Measurements from ENCODE around the gene MAPK8IP3. TPM values are rescaled to one million over a fixed set of nuclear protein-coding genes. Genes with fewer than 3 reads are reported as not detected.

MAPK8IP3 gene
- total and polyA plus RNA-seq, 2 donors (not counting 1 experiment from before 2014, with no cell fraction given): 249 to 340 TPM

GRCh38 chr16:1677942-1678499 is 28.0 kb upstream of the MAPK8IP3 start, which contains the start of gene JPT2:
Gene JPT2 (plus strand): TSS chr16:1678279. CDS start chr16:1678313, 34 bp downstream.
- Histone ChIP-seq H3K27ac (ENCODE audit: low read length in 2 of 2) (peak within 1 kb of the TSS in 1 of 2 donors; percentile 83), H3K79me2 (ENCODE audit: control insufficient read depth, insufficient read depth, low read length) (peaks cover 65% of the 10 kb centered on the region), H3K4me2 (replicated peaks; ENCODE audit: low read depth, low read length, poor library complexity, severe bottlenecking) (peak within 1 kb of the TSS; percentile 96), H3K4me3 (ENCODE audit: control extremely low read depth in 1 of 5, extremely low read depth in 1 of 5, insufficient read depth in 1 of 5, low read depth in 2 of 5, low read length in 4 of 5) (peak within 1 kb of the TSS; percentile 38 to 77 (median 60)), H2AFZ (ENCODE audit: insufficient read depth, low read depth, low read length, poor library complexity, severe bottlenecking) (peak within 1 kb of the TSS; percentile 72), H3K9ac (ENCODE audit: low read length) (peak within 1 kb of the TSS; percentile 80), H3K4me1 (ENCODE audit: control insufficient read depth in 2 of 2, insufficient read depth in 2 of 2, low read length in 2 of 2) (peaks cover 8 to 14% of the 10 kb centered on the region in 2 donors), H3K9me3 (ENCODE audit: control extremely low read depth in 1 of 3, control insufficient read depth in 2 of 3, insufficient read depth in 1 of 3, low read length in 2 of 3) (no peaks in the 10 kb centered on the region), H4K20me1 (ENCODE audit: control insufficient read depth, insufficient read depth, low read length, poor library complexity, severe bottlenecking) (peaks cover 36% of the 10 kb centered on the region), H3K36me3 (replicated peaks in 1 of 2; ENCODE audit: control extremely low read depth in 1 of 2, control insufficient read depth in 1 of 2, extremely low read depth in 1 of 2, insufficient read depth in 2 of 2, low read length in 1 of 2) (peaks cover 0 to 20% of the 10 kb centered on the region in 2 experiments), H3K27me3 (replicated peaks in 1 of 4; ENCODE audit: control extremely low read depth in 1 of 4, control insufficient read depth in 3 of 4, insufficient read depth in 4 of 4, low read length in 3 of 4) (no peaks in the 10 kb centered on the region)
- ChIA-PET CTCF (interaction anchor here (0.8 to 1.7 kb wide), 5 partner anchors 10 to 314 kb away, joined by 3 to 16 read pairs (median 5); partner anchors contain the start of gene MAPK8IP3), POLR2A (interaction anchor here (0.5 to 1.6 kb wide), 8 partner anchors 28 to 1094 kb away, joined by 3 to 15 read pairs (median 4); partner anchors contain the start of genes CRAMP1, EME2, IFT140 and MAPK8IP3)
- ATAC-seq (ENCODE audit: low read depth) (peak; percentile 94), DNase-seq (peak; percentile 98)
- intact Hi-C loops (cut with micrococcal nuclease): loop anchor here (1.0 to 5.0 kb wide), 4 partner anchors 28 to 1001 kb away; partner anchors contain the start of genes CRAMP1, IFT140, MAPK8IP3 and NME3
- Mint-ChIP-seq H3K9me3 (ENCODE audit: insufficient read depth) (no peaks in the 10 kb centered on the region), H3K4me3 (peak within 1 kb of the TSS; percentile 89), H3K27me3 (no peaks in the 10 kb centered on the region), H3K4me1 (peaks cover 14% of the 10 kb centered on the region), H3K27ac (peak within 1 kb of the TSS; percentile 88)
- under 1% methylated on average over 78 of the region's 79 CpGs for WGBS (ENCODE audit: insufficient coverage)
- no peak for TF ChIP-seq CTCF (IDR thresholded peaks at IDR 0.05)
- TF ChIP-seq EZH2 (IDR thresholded peaks at IDR 0.05; ENCODE audit: borderline replicate concordance, insufficient read depth, low read depth, low read length, poor library complexity, severe bottlenecking): no peak
